HEK293 (cell line): Measurements from ENCODE around the gene CDKN2AIP.

ENCODE experiments used
- CTCF ChIP-seq: fragments of 450-650 bp; formaldehyde crosslinking; IDR thresholded peaks from 2 replicates; pipeline ENCODE4 v1.5.1; 2016; ENCODE audit warnings: missing biosample characterization, missing genetic modification characterization
- INSM2 ChIP-seq: fragments of 450-650 bp; formaldehyde crosslinking; IDR thresholded peaks from 2 replicates; pipeline ENCODE4 v1.5.1; 2016; ENCODE audit warnings: missing biosample characterization, missing genetic modification characterization
- KLF16 ChIP-seq: fragments of 450-650 bp; formaldehyde crosslinking; IDR thresholded peaks from 2 replicates; pipeline ENCODE4 v1.5.1; 2017; ENCODE audit warnings: missing biosample characterization, missing genetic modification characterization
- MYNN ChIP-seq: fragments of 450-650 bp; formaldehyde crosslinking; IDR thresholded peaks from 2 replicates; pipeline ENCODE4 v1.5.1; 2016; ENCODE audit warnings: missing biosample characterization, missing genetic modification characterization, borderline replicate concordance
- SETDB1 ChIP-seq: IDR thresholded peaks from one replicate; pipeline ENCODE4 v1.6.1; 2017; ENCODE audit warnings: mild to moderate bottlenecking, low read length, moderate library complexity, mixed read lengths; ENCODE audit not compliant: insufficient read length

- no peak for TF ChIP-seq INSM2 (tag by site-specific recombination)
- no peak for TF ChIP-seq CTCF
- no peak for TF ChIP-seq KLF16 (tag by site-specific recombination)
- no peak for TF ChIP-seq SETDB1
- no peak for TF ChIP-seq MYNN (tag by site-specific recombination)
These were observed 7.0 kb upstream of the CDKN2AIP start for GRCh38 chr4:183437452-183437851.
